IMR-90 (cell line): ENCODE data around the gene BPIFB1. TPM values are rescaled to one million over a fixed set of nuclear protein-coding genes. Genes with fewer than 3 reads are reported as not detected.

ENCODE experiments used
- ATAC-seq: fragments of 200-7000 bp; cut with Tn5 transposase; 2 replicates; pipeline ENCODE4 v1.9.1; 2020; ENCODE audit warnings: low read depth, mild to moderate bottlenecking, moderate library complexity
- BruUV-seq: library from RNA; stranded (reverse); fragments of 400-500 nt; replicated peaks from 2 replicates; lab custom pipeline; 2021; lab: Mats Ljungman, UMichigan
- CTCF ChIA-PET: fragments of 300-600 bp; formaldehyde crosslinking; extraction: SDS; loops from one replicate; lab custom pipeline; 2021; ENCODE audit warnings: antibody characterized with exemption; lab: Yijun Ruan, JAX
- POLR2A ChIA-PET: fragments of 300-600 bp; sonication (Branson Sonifier 250); formaldehyde crosslinking; loops from one replicate; lab custom pipeline; 2022; ENCODE audit warnings: antibody characterized with exemption; ENCODE audit not compliant: unreplicated experiment; lab: Charles Lee
- DNase-seq: peaks from one replicate; pipeline ENCODE4 v3.0.0; 2013
- H2AFZ ChIP-seq: replicated peaks from 2 replicates; pipeline ENCODE3; 2013; ENCODE audit warnings: low read length, mild to moderate bottlenecking; ENCODE audit not compliant: poor library complexity
- H2AK5ac ChIP-seq: 2 replicates; pipeline ENCODE4 v1.6.1; 2013; ENCODE audit warnings: low read depth, low read length, inconsistent platforms
- H2AK9ac ChIP-seq: replicated peaks from 2 replicates; pipeline ENCODE3; 2013; ENCODE audit warnings: mild to moderate bottlenecking, low read depth, low read length, moderate library complexity; ENCODE audit not compliant: poor library complexity
- H2BK120ac ChIP-seq: 2 replicates; pipeline ENCODE4 v1.6.1; 2013; ENCODE audit warnings: low read depth, low read length, inconsistent platforms
- H2BK15ac ChIP-seq: 3 replicates; pipeline ENCODE4 v1.6.1; 2013; ENCODE audit warnings: low read depth, low read length, inconsistent platforms
- H2BK20ac ChIP-seq: 2 replicates; pipeline ENCODE4 v1.6.1; 2013; ENCODE audit warnings: low read depth, mild to moderate bottlenecking, inconsistent platforms, low read length, moderate library complexity
- H2BK5ac ChIP-seq: 2 replicates; pipeline ENCODE4 v1.6.1; 2013; ENCODE audit warnings: mild to moderate bottlenecking, low read depth, low read length, inconsistent platforms; ENCODE audit not compliant: poor library complexity, severe bottlenecking
- H3K14ac ChIP-seq: replicated peaks from 2 replicates; pipeline ENCODE4 v1.6.1; 2013; ENCODE audit warnings: low read depth, low read length, inconsistent platforms
- H3K18ac ChIP-seq: 2 replicates; pipeline ENCODE4 v1.6.1; 2013; ENCODE audit warnings: low read depth, low read length, control low read depth
- H3K23ac ChIP-seq: 2 replicates; pipeline ENCODE4 v1.6.1; 2013; ENCODE audit warnings: low read depth, low read length, inconsistent platforms
- H3K27ac ChIP-seq: 2 replicates; pipeline ENCODE4 v1.5.1; 2013; ENCODE audit warnings: mild to moderate bottlenecking, control low read depth, low read length; ENCODE audit not compliant: insufficient read depth
- H3K27me3 ChIP-seq: 2 replicates; pipeline ENCODE4 v1.6.1; 2013; ENCODE audit warnings: low read length; ENCODE audit not compliant: control insufficient read depth, insufficient read depth
- H3K36me3 ChIP-seq: 2 replicates; pipeline ENCODE4 v1.6.1; 2013; ENCODE audit warnings: low read length, mixed read lengths; ENCODE audit not compliant: control insufficient read depth, insufficient read depth
- H3K4ac ChIP-seq: 2 replicates; pipeline ENCODE4 v1.6.1; 2013; ENCODE audit warnings: low read depth, low read length, inconsistent platforms
- H3K4me1 ChIP-seq: 2 replicates; pipeline ENCODE4 v1.6.1; 2013; ENCODE audit warnings: low read length, mixed read lengths; ENCODE audit not compliant: control insufficient read depth, insufficient read depth
- H3K4me2 ChIP-seq: 2 replicates; pipeline ENCODE4 v1.6.1; 2013; ENCODE audit warnings: low read depth, mild to moderate bottlenecking, control low read depth, low read length, moderate library complexity
- H3K4me3 ChIP-seq: 2 replicates; pipeline ENCODE4 v1.5.1; 2013; ENCODE audit warnings: low read depth, mild to moderate bottlenecking, control low read depth, low read length, moderate library complexity; ENCODE audit not compliant: insufficient read depth
- H3K56ac ChIP-seq: 2 replicates; pipeline ENCODE4 v1.6.1; 2013; ENCODE audit warnings: low read length, inconsistent platforms; ENCODE audit not compliant: insufficient read depth; ENCODE audit errors: extremely low read depth
- H3K79me1 ChIP-seq, 2 experiments: 2 replicates each; pipeline ENCODE4 v1.6.1; 2013; ENCODE audit warnings: low read length in 2 of 2, inconsistent platforms in 1 of 2, low read depth in 1 of 2
- H3K9ac ChIP-seq: 2 replicates; pipeline ENCODE4 v1.6.1; 2013; ENCODE audit warnings: low read depth, low read length, control low read depth
- H3K9me1 ChIP-seq: 2 replicates; pipeline ENCODE4 v1.6.1; 2013; ENCODE audit warnings: low read length, inconsistent platforms; ENCODE audit not compliant: insufficient read depth
- H3K9me3 ChIP-seq: 2 replicates; pipeline ENCODE4 v1.6.1; 2013; ENCODE audit warnings: low read length; ENCODE audit not compliant: control insufficient read depth, insufficient read depth
- H4K20me1 ChIP-seq: 2 replicates; pipeline ENCODE4 v1.6.1; 2013; ENCODE audit warnings: low read length, inconsistent platforms; ENCODE audit not compliant: insufficient read depth
- H4K5ac ChIP-seq: 2 replicates; pipeline ENCODE4 v1.6.1; 2013; ENCODE audit warnings: mild to moderate bottlenecking, low read depth, low read length, control low read depth
- H4K8ac ChIP-seq, 2 experiments: 2 replicates each; pipeline ENCODE4 v1.6.1; 2013; ENCODE audit warnings: low read depth in 2 of 2, low read length in 2 of 2, control low read depth in 1 of 2, inconsistent platforms in 1 of 2
- H4K91ac ChIP-seq: 2 replicates; pipeline ENCODE4 v1.6.1; 2013; ENCODE audit warnings: low read depth, low read length, inconsistent platforms; ENCODE audit not compliant: insufficient read depth
- FOS ChIP-seq: fragments of 150-350 bp; IDR thresholded peaks from 2 replicates; pipeline ENCODE4 v1.6.1; 2016; ENCODE audit warnings: low read depth, low read length
- MAFK ChIP-seq: IDR thresholded peaks from 2 replicates; pipeline ENCODE4 v1.6.1; 2012; ENCODE audit warnings: low read depth, low read length, improper control_type of control experiment
- MAZ ChIP-seq: IDR thresholded peaks from 2 replicates; pipeline ENCODE4 v1.6.1; 2012; ENCODE audit warnings: low read depth, mild to moderate bottlenecking, low read length, improper control_type of control experiment, moderate library complexity, borderline replicate concordance
- MXI1 ChIP-seq: IDR thresholded peaks from 2 replicates; pipeline ENCODE4 v1.6.1; 2012; ENCODE audit warnings: low read depth, mild to moderate bottlenecking, low read length, moderate library complexity, borderline replicate concordance
- NFE2L2 ChIP-seq: fragments of 150-350 bp; IDR thresholded peaks from 2 replicates; pipeline ENCODE4 v1.6.1; 2016; ENCODE audit warnings: low read depth, mild to moderate bottlenecking, low read length
- RAD21 ChIP-seq: IDR thresholded peaks from 2 replicates; pipeline ENCODE4 v1.6.1; 2012; ENCODE audit warnings: low read length, improper control_type of control experiment
- SMC3 ChIP-seq: fragments of 150-350 bp; IDR thresholded peaks from 2 replicates; pipeline ENCODE4 v1.6.1; 2016; ENCODE audit warnings: low read depth, mild to moderate bottlenecking, antibody characterized with exemption, low read length, moderate library complexity
- WGBS, 2 experiments: methylation state at CpG; one replicate each; pipeline versions ENCODE4 v1.1.5 to v1.1.7; 2013; ENCODE audit warnings: missing lambda C conversion rate in 2 of 2; ENCODE audit not compliant: insufficient read length in 1 of 2; ENCODE audit errors: extremely low coverage in 2 of 2; 5-methylcytosine and 5-hydroxymethylcytosine counted together
- dilution Hi-C: fragments of 300-500 bp; cut with HindIII; formaldehyde crosslinking; loops from one replicate; pipeline ENCODE4 v1.14.3; 2018; ENCODE audit warnings: low sequenced_read_pairs; ENCODE audit not compliant: unreplicated experiment
- in situ Hi-C: fragments of 300-500 bp; cut with MboI; formaldehyde crosslinking; loops from 3 replicates; pipeline ENCODE4 v1.14.3; 2019; ENCODE audit warnings: low sequenced_read_pairs, inconsistent platforms, mixed read lengths
- intact Hi-C: fragments of 100-400 bp; cut with micrococcal nuclease; formaldehyde crosslinking; loops from 2 replicates; pipeline ENCODE4 v1.10.0; 2022
- polyA plus RNA-seq, 3 experiments: library from polyadenylated mRNA; depleted of rRNA; stranded (reverse); fragments of >200 nt; gene quantifications; 2 replicates each; pipeline ENCODE4 v1.2.3, GENCODE V29; 2012; ENCODE audit warnings: low replicate concordance in 1 of 3
- total RNA-seq: library from RNA; depleted of rRNA; stranded (reverse); fragments of >200 nt; gene quantifications from 2 replicates; pipeline ENCODE4 v1.2.3, GENCODE V29; 2012
- TF ChIP-seq, protein P1 (sequence below): conservative IDR thresholded peaks from 2 replicates; pipeline ENCODE4 v1.5.1; 2012; ENCODE audit warnings: mild to moderate bottlenecking, low read depth, low read length, improper control_type of control experiment
- TF ChIP-seq, protein P2 (sequence below): fragments of 150-350 bp; IDR thresholded peaks from 2 replicates; pipeline ENCODE4 v1.6.1; 2017; ENCODE audit warnings: mild to moderate bottlenecking, antibody characterized with exemption, low read length, low read depth

Gene BPIFB1
- total and polyA plus RNA-seq, 2 of the 4 experiments (the other 2 are of a cell fraction): not detected

DNA sequence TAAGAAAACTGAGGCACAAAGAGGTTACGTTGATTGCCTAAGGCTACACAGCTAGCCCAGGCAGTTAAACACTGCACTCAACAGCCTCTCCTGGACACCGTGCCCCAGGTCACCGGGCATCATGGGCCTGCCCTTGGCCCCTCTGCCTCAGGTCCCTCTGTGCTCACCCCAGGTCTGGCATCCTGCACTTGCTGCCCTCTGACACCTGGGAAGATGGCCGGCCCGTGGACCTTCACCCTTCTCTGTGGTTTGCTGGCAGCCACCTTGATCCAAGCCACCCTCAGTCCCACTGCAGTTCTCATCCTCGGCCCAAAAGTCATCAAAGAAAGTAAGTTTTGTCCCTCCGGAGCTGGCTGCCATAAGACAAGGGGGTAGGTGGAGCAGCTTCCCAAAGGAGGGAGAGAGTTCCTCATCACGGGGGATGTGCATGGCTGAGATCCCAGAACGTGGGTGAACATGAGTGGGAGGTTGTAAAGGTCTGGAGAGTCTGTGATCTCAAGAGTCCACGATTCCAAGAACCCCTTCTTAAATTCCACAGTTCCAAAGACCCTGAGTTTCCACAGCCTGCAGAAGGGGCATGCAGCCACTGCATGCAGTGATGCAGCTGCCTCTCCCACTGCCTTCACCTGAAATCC, 3.0 kb downstream of the BPIFB1 start:
- no peaks in the 10 kb centered on the region for H3K79me1 ChIP-seq
- 77% methylated on average over 4 of the region's 10 CpGs; no CpG with 5 or more reads in 1 of the 2 experiments for WGBS, 2 experiments
- H4K5ac ChIP-seq: no peak overlapping the region
- no peaks in the 10 kb centered on the region for H3K9me1 ChIP-seq
- dilution Hi-C loops: no loop called here
- no peak overlapping the region for H3K27ac ChIP-seq
- no peak overlapping the region for H3K9ac ChIP-seq
- H4K91ac ChIP-seq: no peak overlapping the region
- H4K8ac ChIP-seq: no peak overlapping the region
- no peak overlapping the region for H2BK15ac ChIP-seq
- H2AK9ac ChIP-seq: no peak overlapping the region
- no peak overlapping the region for H3K4ac ChIP-seq
- in situ Hi-C loops: no loop called here
- no peak overlapping the region for H3K4me2 ChIP-seq
- no peak overlapping the region for H2BK120ac ChIP-seq
- peaks cover 31% of the 10 kb centered on the region for H3K27me3 ChIP-seq
- H3K23ac ChIP-seq: no peak overlapping the region
- DNase-seq (no peak), ATAC-seq (no peak)
- no peak overlapping the region for H2AFZ ChIP-seq
- no peaks in the 10 kb centered on the region for H3K9me3 ChIP-seq
- POLR2A ChIA-PET: no interaction called here
- no peaks in the 10 kb centered on the region for H4K20me1 ChIP-seq
- H2AK5ac ChIP-seq: no peak overlapping the region
- no peak overlapping the region for H3K56ac ChIP-seq
- H2BK20ac ChIP-seq: no peak overlapping the region
- H3K18ac ChIP-seq: no peak overlapping the region
- TF ChIP-seq MXI1 (no peak), SMC3 (no peak), RAD21 (no peak), NFE2L2 (no peak), FOS (no peak), MAFK (no peak), MAZ (no peak)
- TF ChIP-seq, protein P1, sequence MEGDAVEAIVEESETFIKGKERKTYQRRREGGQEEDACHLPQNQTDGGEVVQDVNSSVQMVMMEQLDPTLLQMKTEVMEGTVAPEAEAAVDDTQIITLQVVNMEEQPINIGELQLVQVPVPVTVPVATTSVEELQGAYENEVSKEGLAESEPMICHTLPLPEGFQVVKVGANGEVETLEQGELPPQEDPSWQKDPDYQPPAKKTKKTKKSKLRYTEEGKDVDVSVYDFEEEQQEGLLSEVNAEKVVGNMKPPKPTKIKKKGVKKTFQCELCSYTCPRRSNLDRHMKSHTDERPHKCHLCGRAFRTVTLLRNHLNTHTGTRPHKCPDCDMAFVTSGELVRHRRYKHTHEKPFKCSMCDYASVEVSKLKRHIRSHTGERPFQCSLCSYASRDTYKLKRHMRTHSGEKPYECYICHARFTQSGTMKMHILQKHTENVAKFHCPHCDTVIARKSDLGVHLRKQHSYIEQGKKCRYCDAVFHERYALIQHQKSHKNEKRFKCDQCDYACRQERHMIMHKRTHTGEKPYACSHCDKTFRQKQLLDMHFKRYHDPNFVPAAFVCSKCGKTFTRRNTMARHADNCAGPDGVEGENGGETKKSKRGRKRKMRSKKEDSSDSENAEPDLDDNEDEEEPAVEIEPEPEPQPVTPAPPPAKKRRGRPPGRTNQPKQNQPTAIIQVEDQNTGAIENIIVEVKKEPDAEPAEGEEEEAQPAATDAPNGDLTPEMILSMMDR: no peak
- TF ChIP-seq, protein P2, sequence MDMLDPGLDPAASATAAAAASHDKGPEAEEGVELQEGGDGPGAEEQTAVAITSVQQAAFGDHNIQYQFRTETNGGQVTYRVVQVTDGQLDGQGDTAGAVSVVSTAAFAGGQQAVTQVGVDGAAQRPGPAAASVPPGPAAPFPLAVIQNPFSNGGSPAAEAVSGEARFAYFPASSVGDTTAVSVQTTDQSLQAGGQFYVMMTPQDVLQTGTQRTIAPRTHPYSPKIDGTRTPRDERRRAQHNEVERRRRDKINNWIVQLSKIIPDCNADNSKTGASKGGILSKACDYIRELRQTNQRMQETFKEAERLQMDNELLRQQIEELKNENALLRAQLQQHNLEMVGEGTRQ: no peak
- no peaks in the 10 kb centered on the region for H3K36me3 ChIP-seq
- H2BK5ac ChIP-seq: no peak overlapping the region
- H3K4me1 ChIP-seq: no peaks in the 10 kb centered on the region
- no peak overlapping the region for H3K4me3 ChIP-seq
- no TSS peak for BruUV-seq
- H3K14ac ChIP-seq: no peak overlapping the region
- CTCF ChIA-PET: no interaction called here
- intact Hi-C loops: no loop called here
